GM21529 (cell line): ENCODE data around the gene ACADS.

ENCODE experiments used
- ATAC-seq: cut with Tn5 transposase; IDR thresholded peaks from one replicate; pipeline ENCODE4 v1.9.1; 2021; ENCODE audit not compliant: unreplicated experiment

The ACADS gene, protein sequence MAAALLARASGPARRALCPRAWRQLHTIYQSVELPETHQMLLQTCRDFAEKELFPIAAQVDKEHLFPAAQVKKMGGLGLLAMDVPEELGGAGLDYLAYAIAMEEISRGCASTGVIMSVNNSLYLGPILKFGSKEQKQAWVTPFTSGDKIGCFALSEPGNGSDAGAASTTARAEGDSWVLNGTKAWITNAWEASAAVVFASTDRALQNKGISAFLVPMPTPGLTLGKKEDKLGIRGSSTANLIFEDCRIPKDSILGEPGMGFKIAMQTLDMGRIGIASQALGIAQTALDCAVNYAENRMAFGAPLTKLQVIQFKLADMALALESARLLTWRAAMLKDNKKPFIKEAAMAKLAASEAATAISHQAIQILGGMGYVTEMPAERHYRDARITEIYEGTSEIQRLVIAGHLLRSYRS

DNA sequence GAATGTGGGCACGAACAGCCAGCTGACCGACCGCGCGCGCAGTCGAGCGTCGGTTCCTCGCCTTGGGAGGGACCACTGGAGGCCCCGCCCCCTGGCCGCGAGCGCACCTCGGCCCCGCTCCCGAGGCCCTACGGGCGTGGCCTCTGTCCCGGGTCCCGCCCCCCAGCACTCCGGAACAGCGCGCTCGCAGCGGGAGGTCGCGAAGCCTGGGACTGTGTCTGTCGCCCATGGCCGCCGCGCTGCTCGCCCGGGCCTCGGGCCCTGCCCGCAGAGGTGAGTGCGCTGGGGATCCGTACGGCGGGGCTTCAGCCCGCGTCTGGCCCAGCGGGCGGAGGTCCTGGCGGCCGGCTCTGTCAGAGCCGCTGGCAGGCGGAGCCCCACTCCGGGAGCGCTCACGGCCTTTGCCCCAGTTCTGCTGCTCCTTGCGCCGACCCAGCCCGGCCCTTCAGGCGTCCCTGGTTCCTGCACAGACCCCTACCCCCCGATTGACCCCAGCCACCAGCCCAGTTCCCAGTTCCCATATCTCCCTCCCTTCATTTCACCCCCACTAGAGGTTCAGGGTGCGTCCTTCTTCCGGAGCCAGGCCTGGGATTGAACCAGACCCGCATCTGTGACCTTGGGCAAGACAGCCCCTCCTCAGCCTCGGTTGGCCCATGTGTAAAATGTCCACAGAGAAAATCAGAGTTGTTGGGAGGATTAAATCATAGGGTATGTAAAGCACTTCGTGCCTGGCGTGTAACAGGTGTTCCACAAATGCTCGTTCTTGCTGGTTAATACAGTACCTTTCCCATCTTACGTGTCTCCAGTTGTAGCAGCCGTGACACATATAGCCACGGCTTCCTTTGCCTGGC, at the start of gene ACADS:
Gene ACADS (plus strand): TSS at position 168 of the 851 bp plus-strand sequence. CDS start 60 bp downstream, at position 228.
- peak; percentile 98 for ATAC-seq

DNA sequence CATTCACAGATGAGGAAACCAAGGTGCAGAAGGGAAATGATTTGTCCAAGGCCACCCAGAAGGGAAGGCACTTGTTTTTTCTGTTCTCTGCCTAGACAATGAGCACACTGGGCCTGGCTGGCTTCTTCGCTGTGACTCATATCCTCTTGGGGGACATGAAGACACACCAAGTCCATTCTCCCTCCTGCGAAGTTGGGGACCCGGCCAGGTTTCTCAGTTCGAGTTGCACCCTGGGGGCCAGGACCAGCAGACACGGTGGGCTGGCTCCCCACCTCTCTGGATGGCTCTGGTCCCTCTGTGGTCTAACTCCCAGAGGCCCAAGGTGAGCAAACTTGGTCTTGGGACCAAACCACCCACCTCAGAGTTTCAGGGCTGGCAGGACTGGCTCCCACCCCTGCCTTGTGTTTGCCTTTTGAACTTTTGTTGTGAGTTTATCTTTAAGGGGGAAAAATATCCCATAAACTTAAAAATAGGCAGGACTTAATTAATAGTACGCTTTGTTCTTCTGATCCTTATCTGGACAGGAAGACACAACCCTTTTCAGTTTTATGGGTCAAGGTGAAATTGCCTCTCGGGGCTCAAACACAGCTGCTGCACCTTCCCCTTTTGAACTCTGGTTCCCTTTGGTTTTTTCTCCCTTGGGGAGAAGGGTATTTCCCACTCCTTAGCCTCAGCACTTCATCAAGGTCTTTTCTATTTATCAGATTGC, 47.7 kb upstream of the ACADS start:
- peak; percentile 58 for ATAC-seq

DNA sequence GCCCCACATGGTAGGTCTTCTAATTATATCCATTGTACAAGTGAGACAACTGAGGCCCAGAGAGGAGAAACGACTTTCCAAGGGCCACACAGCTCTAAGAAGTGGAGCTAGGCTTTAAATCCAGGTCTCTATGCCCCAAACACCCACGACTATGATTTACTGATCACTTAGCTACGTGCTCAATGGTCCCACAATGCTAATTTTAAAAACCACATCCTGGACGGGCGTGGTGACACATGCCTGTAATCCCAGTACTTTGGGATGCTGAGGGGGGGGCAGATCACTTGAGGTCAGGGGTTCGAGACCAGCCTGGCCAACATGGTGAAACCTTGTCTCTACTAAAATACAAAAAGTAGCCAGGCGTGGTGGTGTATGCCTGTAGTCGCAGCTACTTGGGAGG, 47.1 kb upstream of the ACADS start:
- peak; percentile 8 for ATAC-seq

DNA sequence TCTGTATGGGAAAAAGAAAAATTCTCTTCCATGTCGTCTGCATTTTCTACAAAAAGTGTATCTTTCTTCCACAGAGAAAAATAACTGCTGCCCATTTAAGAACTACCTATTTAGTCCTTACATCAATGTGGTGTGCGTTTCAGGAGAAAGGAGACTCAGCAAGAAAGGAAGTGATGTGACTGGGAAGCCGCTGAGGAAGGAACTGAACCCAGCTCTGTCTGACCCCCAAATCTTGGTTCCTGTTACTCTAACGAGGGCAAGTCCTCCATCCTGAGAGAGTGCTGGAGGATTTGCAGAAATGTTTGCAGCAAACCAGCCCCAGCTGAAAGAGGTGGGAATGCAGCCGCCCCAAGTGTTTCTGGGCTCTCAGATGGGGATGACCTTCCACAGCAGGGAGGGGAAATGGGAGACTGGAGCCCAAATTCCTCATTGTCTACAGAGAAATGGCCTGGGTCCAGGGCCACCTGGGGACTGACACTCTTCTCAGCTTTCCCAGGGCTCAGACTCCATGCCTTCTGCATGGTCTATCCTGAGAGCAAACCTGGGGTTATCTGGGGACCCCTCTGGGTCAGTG, 45.4 kb upstream of the ACADS start:
- no peak for ATAC-seq

DNA sequence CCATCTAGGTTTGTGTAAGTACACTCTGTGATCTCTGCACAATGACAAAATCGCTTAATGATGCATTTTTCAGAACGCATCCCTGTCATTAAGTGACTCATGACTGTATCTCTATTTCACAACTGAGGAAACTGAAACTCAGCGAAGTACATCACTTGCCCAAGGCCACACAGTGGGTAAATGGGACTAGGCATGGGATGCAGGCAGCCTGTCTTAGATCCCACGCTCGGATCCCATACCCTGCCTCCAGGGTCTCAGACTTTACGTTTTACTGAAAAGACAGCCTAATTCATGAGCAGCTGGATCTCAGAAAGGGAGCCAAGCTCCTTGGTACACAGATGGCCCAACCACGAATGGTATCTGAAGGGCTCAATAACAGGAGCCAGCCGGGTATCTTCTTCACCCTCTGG, 41.1 kb upstream of the ACADS start:
- no peak for ATAC-seq

DNA sequence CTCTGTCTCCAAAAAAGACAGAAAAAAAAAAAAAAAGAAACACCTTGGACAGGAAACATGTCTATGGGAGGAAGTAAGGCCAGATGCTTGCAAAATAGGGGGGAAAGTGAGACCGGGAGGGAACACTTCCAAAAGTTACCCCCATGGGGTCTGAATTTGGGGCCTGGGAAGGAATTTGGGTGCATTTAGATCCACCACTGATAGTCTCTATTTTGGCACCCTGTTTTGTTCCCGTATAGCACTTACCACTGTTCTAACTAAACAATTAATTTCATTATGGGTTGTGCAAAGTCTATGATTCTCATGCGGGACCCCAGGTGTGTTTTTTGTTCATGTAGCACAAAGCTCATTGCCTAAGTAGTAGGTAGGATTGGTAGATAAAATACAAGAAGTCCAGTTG, 40.1 kb upstream of the ACADS start:
- ATAC-seq, result no peak

DNA sequence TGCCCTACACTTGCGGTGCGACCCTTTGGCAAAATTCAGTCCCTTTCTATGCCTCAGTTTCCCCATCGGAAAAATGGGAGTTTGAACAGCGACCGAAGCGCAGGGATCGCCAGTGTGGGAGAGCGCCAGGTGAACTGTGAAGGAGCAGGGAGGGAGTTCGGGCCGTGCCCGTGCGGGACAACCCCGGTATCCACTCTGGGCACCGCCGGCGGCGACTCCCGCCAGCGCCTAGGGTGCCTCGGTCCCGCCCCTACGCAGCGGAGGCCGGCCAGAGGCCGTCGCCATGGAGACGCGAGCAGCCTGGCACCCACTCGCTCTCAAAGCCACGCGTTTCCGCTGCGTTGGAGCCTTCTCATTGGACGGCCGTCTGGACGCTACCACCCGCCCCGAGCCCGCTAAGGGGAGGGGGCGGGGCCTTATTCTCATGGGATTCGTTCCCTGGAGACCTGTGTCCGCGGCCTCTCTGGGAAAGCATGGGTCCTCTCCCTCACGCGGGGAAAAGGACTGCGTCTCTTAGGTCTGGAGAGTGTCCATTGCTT, 39.4 kb upstream of the ACADS start:
- ATAC-seq, result peak; percentile 69

DNA sequence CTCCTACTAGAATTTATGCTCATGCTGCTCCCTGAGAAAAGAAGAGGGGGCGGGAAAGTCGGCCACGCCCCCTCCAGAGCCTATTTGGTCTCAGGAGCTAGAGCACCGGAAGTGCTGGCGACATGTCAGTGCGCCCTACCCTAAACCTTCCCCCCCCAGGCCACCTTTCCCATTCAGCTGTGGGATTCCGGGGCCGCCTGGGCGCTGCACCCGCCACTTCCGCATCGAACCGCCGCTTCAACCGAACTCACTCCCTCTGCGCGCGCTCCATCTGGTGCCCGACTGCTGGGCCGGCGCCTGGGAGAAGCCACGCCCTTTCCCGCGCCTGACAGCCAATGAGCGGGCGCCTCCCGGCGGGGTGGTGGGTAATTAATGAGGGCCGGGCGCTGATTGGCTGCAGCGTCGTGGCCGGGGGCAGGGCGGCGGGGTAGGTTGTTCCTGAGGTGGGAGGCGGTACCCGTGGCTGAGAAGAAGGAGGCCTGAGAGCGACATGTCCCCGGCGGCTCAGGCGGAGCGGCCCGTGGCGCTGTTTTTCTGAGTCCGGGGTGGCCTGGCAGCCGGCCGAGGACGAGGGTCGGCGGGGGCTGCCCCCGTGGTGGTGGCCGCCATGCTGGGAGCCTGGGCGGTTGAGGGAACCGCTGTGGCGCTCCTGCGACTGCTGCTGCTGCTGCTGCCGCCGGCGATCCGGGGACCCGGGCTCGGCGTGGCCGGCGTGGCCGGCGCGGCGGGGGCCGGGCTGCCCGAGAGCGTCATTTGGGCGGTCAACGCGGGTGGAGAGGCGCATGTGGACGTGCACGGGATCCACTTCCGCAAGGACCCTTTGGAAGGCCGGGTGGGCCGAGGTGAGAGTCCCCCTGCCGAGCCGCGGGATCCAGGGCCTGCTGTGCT, 38.7 kb upstream of the ACADS start, which contains the start of gene MLEC:
Gene MLEC (plus strand): TSS at position 460 of the 888 bp plus-strand sequence. CDS start 148 bp downstream, at position 608.
- peak; percentile 62 for ATAC-seq

DNA sequence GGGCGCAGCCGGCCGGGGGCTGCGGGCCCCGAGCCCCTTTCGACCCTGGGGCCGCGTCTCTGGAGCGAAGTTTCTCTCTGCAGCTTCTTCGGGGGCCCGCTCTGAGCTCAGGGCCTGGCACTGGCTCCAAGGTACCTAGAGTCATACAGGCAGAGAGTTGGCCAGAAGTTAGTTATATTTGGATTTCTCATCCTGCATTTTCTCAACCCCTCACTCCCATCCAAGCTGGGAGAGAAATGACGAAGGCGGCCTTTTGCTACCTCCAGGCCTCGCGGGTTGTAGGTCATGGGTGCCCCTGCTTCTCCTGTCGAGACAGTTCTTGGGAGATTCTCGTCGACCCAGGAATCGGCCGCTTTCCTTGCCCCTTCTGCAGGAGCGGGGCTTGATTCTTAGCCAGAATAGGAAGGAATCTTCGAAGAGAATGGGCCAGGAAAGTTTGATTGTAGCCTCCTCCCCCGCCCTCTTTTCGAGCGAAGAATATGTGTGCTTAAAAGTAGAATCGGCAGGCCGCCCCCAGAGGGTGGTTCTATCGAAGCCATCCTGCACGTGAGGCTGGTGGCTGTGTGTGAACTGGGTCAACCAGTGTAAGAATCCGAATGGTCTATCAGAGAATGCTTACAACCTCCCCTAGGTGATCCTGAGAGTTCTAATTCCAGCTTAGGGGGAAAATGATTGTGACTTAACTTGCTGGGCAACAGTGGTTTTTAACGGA, 37.9 kb upstream of the ACADS start:
- ATAC-seq, result no peak

DNA sequence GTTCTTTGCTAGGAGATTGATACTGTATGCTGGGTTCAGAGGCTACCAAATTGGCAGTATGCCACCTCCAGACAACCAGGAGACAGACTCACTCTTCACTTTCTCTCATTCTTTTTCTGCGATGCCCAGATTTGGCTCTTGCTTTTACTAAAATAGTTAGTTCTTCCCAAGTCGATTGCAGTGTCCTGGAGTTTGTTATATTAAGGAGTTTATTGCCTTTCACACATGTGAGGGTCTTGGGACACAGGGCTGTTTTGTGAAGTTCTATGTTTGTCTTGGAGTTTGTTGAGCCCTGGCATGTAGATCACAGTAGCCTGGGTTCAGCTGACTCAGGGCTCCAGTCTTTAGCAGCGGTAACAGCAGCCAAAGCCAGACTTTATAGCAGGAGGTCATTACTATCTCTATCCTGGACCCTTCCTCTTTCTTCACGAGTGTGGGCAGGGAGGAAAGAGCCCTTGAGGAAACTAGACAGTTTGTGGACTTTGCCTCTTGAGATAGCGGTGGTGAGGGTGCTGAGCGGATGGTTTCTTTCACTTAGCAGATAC, 37.0 kb upstream of the ACADS start:
- no peak for ATAC-seq

DNA sequence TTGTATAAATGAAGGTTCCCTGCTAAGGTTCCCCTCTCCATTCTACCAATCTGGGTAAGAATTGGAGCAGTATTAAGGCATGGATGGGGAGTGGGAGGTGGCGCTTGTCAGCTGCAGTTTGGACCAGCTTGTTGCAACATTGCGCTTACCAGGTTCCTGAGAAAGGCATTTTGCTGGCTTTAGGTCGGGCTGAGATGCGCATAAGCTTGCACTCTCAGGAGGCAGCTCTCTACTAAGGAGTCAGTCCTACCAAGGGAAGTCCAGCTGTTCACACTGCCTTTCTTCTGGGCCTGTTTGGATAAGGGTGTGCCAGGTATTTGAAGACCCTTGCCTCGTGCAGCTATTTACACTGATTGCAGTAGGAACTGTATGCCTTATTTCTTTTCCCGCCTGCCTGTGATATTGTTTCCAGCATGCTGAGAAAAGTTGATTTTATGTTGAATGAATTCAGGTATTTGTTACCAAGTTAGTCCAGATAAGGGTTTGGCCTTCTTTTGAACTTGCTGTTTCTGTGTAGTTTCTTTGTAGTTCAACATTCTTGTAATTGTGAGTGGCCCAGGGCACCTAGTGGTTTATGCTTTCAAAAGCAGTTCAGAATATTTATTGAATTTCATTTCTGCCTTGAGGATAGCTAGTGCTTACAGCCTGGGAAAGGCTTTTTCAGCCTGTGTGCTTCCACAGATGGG, 36.1 kb upstream of the ACADS start:
- no peak for ATAC-seq

DNA sequence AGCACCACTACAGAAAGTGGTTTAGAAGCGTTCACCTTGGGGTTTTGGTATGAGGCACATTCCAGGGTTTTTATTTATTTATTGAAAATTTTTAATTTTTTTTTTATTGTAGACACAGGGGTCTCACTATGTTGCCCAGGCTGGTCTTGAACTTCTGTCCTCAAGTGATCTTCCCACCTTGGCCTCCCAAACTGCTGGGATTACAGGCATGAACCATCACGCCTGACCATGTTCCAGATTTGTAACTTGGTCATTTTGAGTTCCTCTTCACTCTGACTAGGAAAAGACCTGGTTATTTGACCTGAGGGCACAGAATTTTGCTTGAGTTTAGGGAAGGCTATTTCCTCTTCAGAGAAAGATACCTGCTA, 35.6 kb upstream of the ACADS start:
- ATAC-seq, result no peak

DNA sequence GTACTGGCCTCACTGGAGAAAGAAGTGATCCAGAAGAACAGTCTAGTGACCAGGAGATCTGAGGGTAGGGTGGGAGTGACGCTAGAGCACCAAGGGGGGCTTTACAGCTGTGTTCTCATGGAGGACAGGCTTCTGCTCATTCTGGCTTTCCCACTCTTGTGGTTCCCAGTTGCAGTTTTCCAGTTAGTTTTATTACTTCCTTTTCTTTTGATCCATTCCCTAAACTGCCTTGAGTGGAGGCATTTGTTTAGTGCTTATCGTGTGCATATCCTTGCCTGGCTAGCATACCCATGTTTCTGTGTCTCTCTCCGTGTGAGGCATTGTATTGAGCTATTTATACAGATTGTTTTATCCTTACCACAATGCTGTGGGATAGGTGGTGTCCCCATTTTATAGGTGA, 34.6 kb upstream of the ACADS start:
- ATAC-seq, result no peak

DNA sequence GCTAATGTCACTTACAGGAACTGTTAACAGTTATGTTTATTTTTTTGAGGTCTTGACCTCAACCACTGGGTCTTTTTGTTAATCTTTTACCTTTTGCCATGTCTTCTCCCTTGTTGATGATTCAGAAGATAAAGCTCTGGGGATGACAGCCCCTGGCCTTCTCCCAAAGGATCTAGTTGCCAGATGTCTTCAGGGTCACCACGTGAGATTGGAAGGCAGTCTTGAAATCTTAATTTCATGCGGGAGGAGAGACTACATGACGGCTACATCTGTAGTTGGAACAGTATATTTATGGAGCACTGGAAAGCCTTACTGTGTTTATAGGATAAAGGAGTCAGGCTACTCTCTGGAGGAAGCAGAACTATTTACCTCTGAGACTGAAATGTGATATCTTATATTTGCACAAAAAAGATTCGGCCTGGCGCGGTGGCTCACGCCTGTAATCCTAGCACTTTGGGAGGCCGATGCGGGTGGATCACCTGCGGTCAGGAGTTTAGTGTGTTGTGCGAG, 33.0 kb upstream of the ACADS start:
- ATAC-seq, result no peak

DNA sequence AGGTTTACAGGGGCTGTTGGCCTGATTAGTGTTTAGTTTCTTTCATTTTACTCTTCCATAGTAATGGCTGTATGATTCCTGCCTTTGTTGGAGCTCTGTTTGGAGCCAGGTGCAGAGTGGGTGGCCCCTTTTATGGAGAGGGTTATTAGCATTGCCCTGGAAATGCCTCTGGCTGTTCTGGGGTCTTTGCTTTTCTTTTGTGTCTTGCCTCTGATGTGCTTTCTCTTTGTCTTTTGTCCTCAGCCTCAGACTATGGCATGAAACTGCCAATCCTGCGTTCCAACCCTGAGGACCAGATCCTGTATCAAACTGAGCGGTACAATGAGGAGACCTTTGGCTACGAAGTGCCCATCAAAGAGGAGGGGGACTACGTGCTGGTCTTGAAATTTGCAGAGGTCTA, 31.8 kb upstream of the ACADS start:
- ATAC-seq, result no peak

DNA sequence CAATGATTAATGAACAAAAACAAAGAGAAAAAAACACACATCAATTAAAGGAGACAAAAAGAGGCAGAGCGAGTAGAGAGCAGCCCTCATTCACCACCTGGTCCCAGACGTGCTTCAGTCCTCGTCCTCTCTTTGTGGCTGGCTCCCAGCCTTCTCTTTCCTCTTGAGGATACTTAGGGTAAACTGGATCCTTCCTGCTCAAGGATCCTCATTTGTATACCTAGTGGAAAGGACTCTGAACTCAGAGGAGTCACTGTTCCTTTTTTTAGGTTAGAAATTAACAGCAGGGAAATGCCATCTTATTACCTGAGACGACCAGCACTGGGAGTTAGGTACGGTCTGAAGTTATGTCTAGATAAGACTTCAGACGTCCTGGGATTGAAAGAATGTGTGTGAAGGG, 29.0 kb upstream of the ACADS start:
- no peak for ATAC-seq

DNA sequence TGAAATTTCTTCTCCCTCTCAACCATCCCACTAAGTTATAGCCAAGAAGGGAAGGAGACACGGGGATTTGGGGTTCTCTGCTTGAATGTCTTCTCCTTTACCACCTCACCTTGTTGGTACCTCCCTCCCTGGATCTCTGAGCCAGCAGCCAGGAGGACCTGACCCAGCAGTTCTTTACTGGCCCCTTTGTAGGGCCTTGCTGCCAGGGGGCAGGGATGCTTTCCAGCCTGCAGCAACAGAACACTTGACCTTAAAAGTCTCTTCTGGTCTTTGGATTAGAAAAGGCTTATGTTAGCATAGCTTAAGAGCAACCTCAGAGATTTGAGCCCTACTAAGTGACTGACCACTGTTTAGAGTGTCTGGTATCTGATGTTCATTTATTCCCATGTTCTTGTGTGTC, 28.3 kb upstream of the ACADS start:
- ATAC-seq, result no peak

DNA sequence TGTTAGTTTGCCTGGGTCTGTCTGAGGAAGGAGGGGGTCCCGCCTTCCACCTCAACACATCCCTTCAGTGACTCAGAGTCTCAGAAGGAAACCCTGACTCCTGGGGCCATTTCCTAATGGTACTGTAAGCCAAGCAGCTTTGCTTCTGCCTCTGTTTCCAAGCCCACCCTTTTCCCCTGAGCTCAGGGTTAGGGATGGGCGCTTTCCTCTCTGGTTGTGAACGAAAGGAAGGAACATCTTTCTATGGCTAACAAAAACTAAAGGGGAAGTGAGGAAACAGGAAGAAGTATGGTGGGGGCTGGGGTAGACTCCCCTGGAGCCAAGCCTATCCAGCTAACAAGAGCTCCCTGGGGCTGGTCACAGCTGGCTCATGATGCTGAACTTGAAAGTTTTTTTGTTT, 27.0 kb upstream of the ACADS start:
- no peak for ATAC-seq
